PC-9 (cell line): Measurements from ENCODE around the gene DIRAS3. TPM values are rescaled to one million over a fixed set of nuclear protein-coding genes. Genes with fewer than 3 reads are reported as not detected.
"Not testable (repeated sequence)": the region's sequence is repeated elsewhere in the genome, so short reads cannot be mapped to it uniquely, and the experiment has no call there.

Experiments
- BruUV-seq: library from RNA; stranded (reverse); fragments of 400-500 nt; replicated peaks from 2 replicates; lab custom pipeline; 2021; lab: Mats Ljungman, UMichigan
- CTCF ChIA-PET: fragments of 300-600 bp; sonication (Branson Sonifier 250); formaldehyde crosslinking; loops from one replicate; lab custom pipeline; 2022; ENCODE audit warnings: antibody characterized with exemption; lab: Charles Lee
- POLR2A ChIA-PET: fragments of 300-600 bp; sonication (Branson Sonifier 250); formaldehyde crosslinking; loops from one replicate; lab custom pipeline; 2022; ENCODE audit warnings: antibody characterized with exemption; ENCODE audit not compliant: unreplicated experiment; lab: Charles Lee
- DNase-seq, 2 experiments: peaks; one replicate each; pipeline versions ENCODE4 v3.0.0 to v3.0.0-alpha.2; 2015 to 2022; ENCODE audit warnings: mixed read lengths in 1 of 2
- H2AFZ ChIP-seq: fragments of 200-600 bp; sonication (generic); 2 replicates; pipeline ENCODE4 v1.8.1; 2017; ENCODE audit warnings: antibody characterized with exemption
- H3F3A ChIP-seq: fragments of 200-600 bp; sonication (generic); 2 replicates; pipeline ENCODE4 v1.8.1; 2017; ENCODE audit warnings: antibody characterized with exemption, mild to moderate bottlenecking, low read depth; ENCODE audit not compliant: insufficient read depth
- H3K27ac ChIP-seq: fragments of 200-600 bp; sonication (generic); 2 replicates; pipeline ENCODE4 v1.6.1; 2016; ENCODE audit warnings: mixed run types
- H3K27me3 ChIP-seq: fragments of 200-600 bp; sonication (generic); 2 replicates; pipeline ENCODE4 v1.6.1; 2016; ENCODE audit warnings: low read depth, mixed run types; ENCODE audit not compliant: insufficient read depth
- H3K36me3 ChIP-seq: fragments of 200-600 bp; sonication (generic); 2 replicates; pipeline ENCODE4 v1.6.1; 2016; ENCODE audit warnings: low read depth, mixed run types
- H3K4me1 ChIP-seq: fragments of 200-600 bp; sonication (generic); replicated peaks from 2 replicates; pipeline ENCODE4 v1.6.1; 2016; ENCODE audit warnings: mixed run types; ENCODE audit not compliant: insufficient read depth
- H3K4me2 ChIP-seq: fragments of 200-600 bp; sonication (generic); 2 replicates; pipeline ENCODE4 v1.6.1; 2017; ENCODE audit warnings: mixed run types
- H3K4me3 ChIP-seq: fragments of 200-600 bp; sonication (generic); 2 replicates; pipeline ENCODE4 v1.6.1; 2016; ENCODE audit warnings: mixed run types
- H3K79me2 ChIP-seq: fragments of 200-600 bp; sonication (generic); 2 replicates; pipeline ENCODE4 v1.6.1; 2017; ENCODE audit warnings: low read depth, mixed run types
- H3K9me2 ChIP-seq: fragments of 200-600 bp; sonication (generic); 2 replicates; pipeline ENCODE4 v1.8.1; 2017; ENCODE audit warnings: mild to moderate bottlenecking; ENCODE audit not compliant: insufficient read depth
- H3K9me3 ChIP-seq: fragments of 200-600 bp; sonication (generic); 2 replicates; pipeline ENCODE4 v1.8.1; 2016; ENCODE audit warnings: low read depth; ENCODE audit not compliant: insufficient read depth
- H4K20me1 ChIP-seq: fragments of 200-600 bp; sonication (generic); 2 replicates; pipeline ENCODE4 v1.8.1; 2017; ENCODE audit not compliant: insufficient read depth
- CTCF ChIP-seq: fragments of 200-600 bp; sonication (generic); conservative IDR thresholded peaks from 2 replicates; pipeline ENCODE4 v1.6.1; 2017; ENCODE audit warnings: mixed run types, antibody characterized with exemption, mild to moderate bottlenecking, moderate library complexity
- EZH2 ChIP-seq: fragments of 200-600 bp; sonication (generic); IDR thresholded peaks from 2 replicates; pipeline ENCODE4 v1.8.0; 2017; ENCODE audit warnings: antibody characterized with exemption, low read depth
- intact Hi-C: fragments of 100-400 bp; cut with micrococcal nuclease; formaldehyde crosslinking; loops from one replicate; pipeline ENCODE4 v1.10.0; 2022; ENCODE audit not compliant: unreplicated experiment
- total RNA-seq: library from RNA; stranded (reverse); gene quantifications from 2 replicates; pipeline ENCODE4 v1.2.3, GENCODE V29; 2021

DIRAS3 gene
- total RNA-seq, 1 experiment from 2014 or later: not detected

- H2AFZ ChIP-seq, CTCF ChIA-PET, H3K4me1 ChIP-seq, H3K9me2 ChIP-seq, H3K27me3 ChIP-seq, H3K9me3 ChIP-seq, POLR2A ChIA-PET, BruUV-seq, H3K79me2 ChIP-seq, intact Hi-C loops, DNase-seq, H3K27ac ChIP-seq, H3K4me2 ChIP-seq, H3F3A ChIP-seq, H3K4me3 ChIP-seq, H4K20me1 ChIP-seq, H3K36me3 ChIP-seq: not testable (repeated sequence)
- TF ChIP-seq CTCF: 0 out of 2 replicates have a peak, but pooled peaks have one; percentile 22
Measured at GRCh38 chr1:68058053-68058452, 7.6 kb upstream of the DIRAS3 start.

GRCh38 chr1:68057564-68057963, 7.1 kb upstream of the DIRAS3 start:
- no peak overlapping the region for H3K4me2 ChIP-seq
- H3K9me3 ChIP-seq: no peaks in the 10 kb centered on the region
- H3K36me3 ChIP-seq: no peaks in the 10 kb centered on the region
- DNase-seq: no peak
- no peak overlapping the region for H3K27ac ChIP-seq
- no peaks in the 10 kb centered on the region for H3K27me3 ChIP-seq
- no peaks in the 10 kb centered on the region for H4K20me1 ChIP-seq
- H3K4me1 ChIP-seq: no peaks in the 10 kb centered on the region
- intact Hi-C loops: no loop called here
- no peak overlapping the region for H3K4me3 ChIP-seq
- BruUV-seq: no TSS peak
- H3F3A ChIP-seq: no peaks in the 10 kb centered on the region
- H3K79me2 ChIP-seq: no peaks in the 10 kb centered on the region
- POLR2A ChIA-PET: no interaction called here
- 0 out of 2 replicates have a peak, but pooled peaks cover 3% of the 10 kb centered on the region for H3K9me2 ChIP-seq
- TF ChIP-seq CTCF (no peak), EZH2 (no peak)
- CTCF ChIA-PET: no interaction called here
- H2AFZ ChIP-seq: no peak overlapping the region

GRCh38 chr1:68057050-68057449, 6.6 kb upstream of the DIRAS3 start:
- BruUV-seq: no TSS peak
- Histone ChIP-seq H3K4me3 (no peak overlapping the region), H3F3A (no peaks in the 10 kb centered on the region), H3K4me1 (no peaks in the 10 kb centered on the region), H3K9me2 (0 out of 2 replicates have a peak, but pooled peaks cover under 1% of the 10 kb centered on the region), H3K27ac (no peak overlapping the region), H3K4me2 (no peak overlapping the region), H3K36me3 (no peaks in the 10 kb centered on the region), H2AFZ (no peak overlapping the region), H3K9me3 (no peaks in the 10 kb centered on the region), H3K27me3 (no peaks in the 10 kb centered on the region), H4K20me1 (no peaks in the 10 kb centered on the region), H3K79me2 (no peaks in the 10 kb centered on the region)
- ChIA-PET CTCF (no interaction called here), POLR2A (no interaction called here)
- intact Hi-C loops: no loop called here
- no peak for DNase-seq
- no peak for TF ChIP-seq EZH2
- TF ChIP-seq CTCF: no peak
